ENCODE results near the gene ITGA11.

The ITGA11 gene

GRCh38 chr15:68439506-68439905 lies 7.5 kb upstream of the ITGA11 start:
- intact Hi-C loops (cut with micrococcal nuclease), result no loop called here
- Mint-ChIP-seq H3K4me3 (no peak overlapping the region), H3K4me1 (ENCODE audit: low read depth) (no peaks in the 10 kb centered on the region), H3K36me3 (ENCODE audit: low read depth) (no peaks in the 10 kb centered on the region), H3K9me3 (no peaks in the 10 kb centered on the region), H3K27me3 (peaks cover 41% of the 10 kb centered on the region), H3K27ac (no peak overlapping the region)

- Mint-ChIP-seq H3K27me3 (peaks cover 55% of the 10 kb centered on the region), H3K4me3 (no peak overlapping the region), H3K27ac (no peak overlapping the region), H3K9me3 (no peaks in the 10 kb centered on the region), H3K36me3 (ENCODE audit: low read depth) (no peaks in the 10 kb centered on the region), H3K4me1 (ENCODE audit: low read depth) (peaks cover 2% of the 10 kb centered on the region)
- intact Hi-C loops (cut with micrococcal nuclease), result no loop called here
These were observed 4.7 kb upstream of the ITGA11 start for GRCh38 chr15:68436680-68437079.

GRCh38 chr15:68435966-68436365 lies 4.0 kb upstream of the ITGA11 start:
- Mint-ChIP-seq H3K4me1 (ENCODE audit: low read depth) (peaks cover 5% of the 10 kb centered on the region), H3K27ac (no peak overlapping the region), H3K27me3 (peaks cover 63% of the 10 kb centered on the region), H3K9me3 (no peaks in the 10 kb centered on the region), H3K36me3 (ENCODE audit: low read depth) (no peaks in the 10 kb centered on the region), H3K4me3 (no peak overlapping the region)
- intact Hi-C loops (cut with micrococcal nuclease), result no loop called here

GRCh38 chr15:68434021-68434420 lies 2.1 kb upstream of the ITGA11 start:
- Mint-ChIP-seq H3K27me3 (peaks cover 72% of the 10 kb centered on the region), H3K36me3 (ENCODE audit: low read depth) (no peaks in the 10 kb centered on the region), H3K4me1 (ENCODE audit: low read depth) (peaks cover 5% of the 10 kb centered on the region), H3K9me3 (no peaks in the 10 kb centered on the region), H3K4me3 (no peak overlapping the region), H3K27ac (no peak overlapping the region)
- intact Hi-C loops (cut with micrococcal nuclease), result no loop called here

- H3K27ac Mint-ChIP-seq, result no peak overlapping the region
- H3K27me3 Mint-ChIP-seq, result peaks cover 75% of the 10 kb centered on the region
- peaks cover 5% of the 10 kb centered on the region for H3K4me1 Mint-ChIP-seq (ENCODE audit: low read depth)
- H3K36me3 Mint-ChIP-seq (ENCODE audit: low read depth), result no peaks in the 10 kb centered on the region
- no peak overlapping the region for H3K4me3 Mint-ChIP-seq
- intact Hi-C loops (cut with micrococcal nuclease), result no loop called here
- H3K9me3 Mint-ChIP-seq, result no peaks in the 10 kb centered on the region
These were observed 1.6 kb upstream of the ITGA11 start for GRCh38 chr15:68433551-68433950.

- Mint-ChIP-seq H3K4me3 (no peak overlapping the region), H3K9me3 (no peaks in the 10 kb centered on the region), H3K27ac (no peak overlapping the region), H3K36me3 (ENCODE audit: low read depth) (no peaks in the 10 kb centered on the region), H3K4me1 (ENCODE audit: low read depth) (peaks cover 5% of the 10 kb centered on the region), H3K27me3 (peaks cover 77% of the 10 kb centered on the region)
- intact Hi-C loops (cut with micrococcal nuclease), result no loop called here
These were observed 590 bp upstream of the ITGA11 start for GRCh38 chr15:68432441-68433064.

- intact Hi-C loops (cut with micrococcal nuclease), result no loop called here
- H3K9me3 Mint-ChIP-seq, result no peaks in the 10 kb centered on the region
- no peak overlapping the region for H3K27ac Mint-ChIP-seq
- peaks cover 5% of the 10 kb centered on the region for H3K4me1 Mint-ChIP-seq (ENCODE audit: low read depth)
- no peak overlapping the region for H3K4me3 Mint-ChIP-seq
- H3K36me3 Mint-ChIP-seq (ENCODE audit: low read depth), result no peaks in the 10 kb centered on the region
- peaks cover 72% of the 10 kb centered on the region for H3K27me3 Mint-ChIP-seq
These were observed 749 bp downstream of the ITGA11 start for GRCh38 chr15:68431037-68431791.

- no peak overlapping the region for H3K27ac Mint-ChIP-seq
- H3K27me3 Mint-ChIP-seq, result peaks cover 68% of the 10 kb centered on the region
- no peaks in the 10 kb centered on the region for H3K9me3 Mint-ChIP-seq
- H3K4me1 Mint-ChIP-seq (ENCODE audit: low read depth), result peaks cover 5% of the 10 kb centered on the region
- H3K4me3 Mint-ChIP-seq, result no peak overlapping the region
- intact Hi-C loops (cut with micrococcal nuclease), result no loop called here
- no peaks in the 10 kb centered on the region for H3K36me3 Mint-ChIP-seq (ENCODE audit: low read depth)
These were observed 1.4 kb downstream of the ITGA11 start for GRCh38 chr15:68430471-68431036.

- H3K4me1 Mint-ChIP-seq (ENCODE audit: low read depth), result peaks cover 5% of the 10 kb centered on the region
- intact Hi-C loops (cut with micrococcal nuclease), result no loop called here
- H3K27me3 Mint-ChIP-seq, result peaks cover 67% of the 10 kb centered on the region
- no peak overlapping the region for H3K4me3 Mint-ChIP-seq
- H3K27ac Mint-ChIP-seq, result no peak overlapping the region
- no peaks in the 10 kb centered on the region for H3K9me3 Mint-ChIP-seq
- H3K36me3 Mint-ChIP-seq (ENCODE audit: low read depth), result no peaks in the 10 kb centered on the region
These were observed 2.1 kb downstream of the ITGA11 start for GRCh38 chr15:68429691-68430470.

- Mint-ChIP-seq H3K4me1 (ENCODE audit: low read depth) (peaks cover 5% of the 10 kb centered on the region), H3K4me3 (no peak overlapping the region), H3K9me3 (no peaks in the 10 kb centered on the region), H3K27me3 (peaks cover 61% of the 10 kb centered on the region), H3K36me3 (ENCODE audit: low read depth) (no peaks in the 10 kb centered on the region), H3K27ac (no peak overlapping the region)
- intact Hi-C loops (cut with micrococcal nuclease), result no loop called here
These were observed 3.5 kb downstream of the ITGA11 start for GRCh38 chr15:68428431-68428940.

- intact Hi-C loops (cut with micrococcal nuclease), result no loop called here
- H3K27me3 Mint-ChIP-seq, result peaks cover 56% of the 10 kb centered on the region
- peaks cover 5% of the 10 kb centered on the region for H3K4me1 Mint-ChIP-seq (ENCODE audit: low read depth)
- no peaks in the 10 kb centered on the region for H3K36me3 Mint-ChIP-seq (ENCODE audit: low read depth)
- H3K27ac Mint-ChIP-seq, result no peak overlapping the region
- no peaks in the 10 kb centered on the region for H3K9me3 Mint-ChIP-seq
- no peak overlapping the region for H3K4me3 Mint-ChIP-seq
These were observed 4.0 kb downstream of the ITGA11 start for GRCh38 chr15:68427963-68428362.

- H3K9me3 Mint-ChIP-seq, result no peaks in the 10 kb centered on the region
- H3K4me1 Mint-ChIP-seq (ENCODE audit: low read depth), result peaks cover 5% of the 10 kb centered on the region
- H3K4me3 Mint-ChIP-seq, result no peak overlapping the region
- H3K36me3 Mint-ChIP-seq (ENCODE audit: low read depth), result no peaks in the 10 kb centered on the region
- H3K27me3 Mint-ChIP-seq, result peaks cover 52% of the 10 kb centered on the region
- intact Hi-C loops (cut with micrococcal nuclease), result no loop called here
- no peak overlapping the region for H3K27ac Mint-ChIP-seq
These were observed 4.6 kb downstream of the ITGA11 start for GRCh38 chr15:68427366-68427765.

- Mint-ChIP-seq H3K4me3 (no peak overlapping the region), H3K27me3 (peaks cover 46% of the 10 kb centered on the region)
- intact Hi-C loops (cut with micrococcal nuclease), result no loop called here
These were observed 5.8 kb downstream of the ITGA11 start for GRCh38 chr15:68426116-68426515.

More at GRCh38 chr15:68426116-68426515, 5.8 kb downstream of the ITGA11 start:
- Mint-ChIP-seq H3K27ac (no peak overlapping the region), H3K4me1 (ENCODE audit: low read depth) (peaks cover 5% of the 10 kb centered on the region), H3K9me3 (no peaks in the 10 kb centered on the region), H3K36me3 (ENCODE audit: low read depth) (no peaks in the 10 kb centered on the region)
